ENCODE results near the gene CASP2.

Gene CASP2

DNA sequence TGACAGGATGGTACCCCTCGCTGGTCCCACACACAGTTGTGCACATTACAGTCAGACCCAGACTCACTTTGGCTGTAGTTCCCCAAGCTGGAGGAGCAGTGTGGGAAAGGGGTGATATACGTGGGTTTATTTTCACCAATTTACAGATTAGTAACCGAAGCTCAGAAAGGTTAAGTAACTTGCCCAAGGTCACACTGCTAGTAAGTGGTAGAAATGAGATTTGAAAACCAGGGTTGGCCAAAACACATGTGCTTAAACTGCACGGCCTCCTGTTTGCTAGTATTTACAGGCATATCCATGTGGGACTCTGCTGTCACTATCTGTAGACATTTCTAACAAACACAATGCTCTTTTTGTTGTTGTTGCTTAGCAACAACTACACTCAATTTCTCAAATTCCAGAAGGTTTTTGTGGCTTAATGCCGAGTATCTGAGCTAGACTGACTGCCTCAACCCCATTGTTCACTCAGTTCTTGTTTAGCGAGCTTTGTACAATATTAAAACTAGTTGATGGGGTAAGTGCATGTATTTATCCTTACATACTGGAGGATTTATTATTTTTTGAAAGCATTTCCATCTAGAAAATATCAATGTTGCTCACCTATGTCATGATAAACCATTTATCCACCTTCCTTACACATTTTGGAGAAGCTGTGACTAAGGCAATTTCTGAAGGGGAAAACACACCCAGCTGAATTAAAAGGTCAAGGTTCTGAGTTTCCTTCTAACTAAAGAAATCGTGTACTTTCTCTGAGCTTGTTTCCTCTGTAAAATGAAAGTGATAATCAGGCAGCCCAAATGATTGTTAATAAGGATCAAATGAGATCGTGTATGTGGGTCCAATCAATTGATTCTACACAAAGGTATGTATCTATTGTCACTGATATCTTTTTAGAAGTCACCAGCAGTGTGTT is 8.7 kb upstream of the CASP2 start:
- no peak overlapping the region for H3K4me3 ChIP-seq (ENCODE audit: low read depth, low read length)
- no peak for TF ChIP-seq CTCF (IDR thresholded peaks at IDR 0.05; ENCODE audit: low read depth, low read length, missing control alignments)

GRCh38 chr7:143280160-143280559 is 8.0 kb upstream of the CASP2 start:
- in situ Hi-C loops (cut with HindIII; ENCODE audit: low sequenced_read_pairs): no loop called here
- no peak for DNase-seq (ENCODE audit: low read depth)
- TF ChIP-seq CTCF (IDR thresholded peaks at IDR 0.05; ENCODE audit: low read depth, low read length, missing control alignments): no peak
- no peak overlapping the region for H3K4me3 ChIP-seq (ENCODE audit: low read depth, low read length)

More for the DNA sequence above, 8.7 kb upstream of the CASP2 start:
- DNase-seq (ENCODE audit: low read depth): peak; percentile 71
- in situ Hi-C loops (cut with HindIII; ENCODE audit: low sequenced_read_pairs): no loop called here

DNA sequence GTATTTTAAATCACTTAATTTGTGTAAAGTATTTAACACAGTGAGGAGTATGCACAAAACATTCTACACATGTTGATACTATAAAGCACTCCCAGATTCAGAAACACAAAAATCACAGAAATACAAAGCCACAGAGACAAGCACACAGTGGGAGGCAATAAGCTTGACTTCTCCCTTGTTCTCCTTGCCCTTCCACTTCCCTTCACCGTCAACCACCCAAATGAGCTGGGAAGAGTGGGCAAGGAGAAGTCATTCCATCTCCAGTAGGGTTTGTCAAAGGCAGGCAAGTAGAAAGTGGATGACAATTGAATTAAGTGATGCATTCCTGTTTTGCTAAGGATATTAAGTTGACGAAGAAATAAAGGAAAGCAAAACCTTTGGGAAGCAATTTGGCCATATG is 7.6 kb upstream of the CASP2 start:
- no peak for TF ChIP-seq CTCF (IDR thresholded peaks at IDR 0.05; ENCODE audit: low read depth, low read length, missing control alignments)
- DNase-seq (ENCODE audit: low read depth): no peak
- no peak overlapping the region for H3K4me3 ChIP-seq (ENCODE audit: low read depth, low read length)
- in situ Hi-C loops (cut with HindIII; ENCODE audit: low sequenced_read_pairs): no loop called here

GRCh38 chr7:143281529-143281928 is 6.6 kb upstream of the CASP2 start:
- in situ Hi-C loops (cut with HindIII; ENCODE audit: low sequenced_read_pairs): no loop called here
- no peak overlapping the region for H3K4me3 ChIP-seq (ENCODE audit: low read depth, low read length)
- no peak for DNase-seq (ENCODE audit: low read depth)
- no peak for TF ChIP-seq CTCF (IDR thresholded peaks at IDR 0.05; ENCODE audit: low read depth, low read length, missing control alignments)

DNA sequence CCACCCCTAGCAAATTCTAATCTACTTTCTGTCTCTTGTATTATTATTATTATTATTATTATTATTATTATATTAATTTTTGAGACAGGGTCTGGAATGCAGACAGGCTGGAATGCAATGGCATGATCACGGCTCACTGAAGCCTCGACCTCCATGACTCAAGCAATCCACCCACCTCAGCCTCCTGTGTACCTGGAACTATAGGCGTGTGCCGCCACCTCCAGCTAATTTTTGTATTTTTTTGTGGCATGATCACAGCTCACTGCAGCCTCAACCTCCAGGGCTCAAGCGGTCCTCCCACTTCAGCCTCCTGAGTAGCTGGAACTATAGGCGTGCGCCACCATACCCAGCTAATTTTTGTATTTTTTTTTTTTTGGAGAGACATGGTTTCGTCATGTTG is 6.0 kb upstream of the CASP2 start:
- no peak for TF ChIP-seq CTCF (IDR thresholded peaks at IDR 0.05; ENCODE audit: low read depth, low read length, missing control alignments)
- no peak overlapping the region for H3K4me3 ChIP-seq (ENCODE audit: low read depth, low read length)
- no peak for DNase-seq (ENCODE audit: low read depth)
- in situ Hi-C loops (cut with HindIII; ENCODE audit: low sequenced_read_pairs): no loop called here

DNA sequence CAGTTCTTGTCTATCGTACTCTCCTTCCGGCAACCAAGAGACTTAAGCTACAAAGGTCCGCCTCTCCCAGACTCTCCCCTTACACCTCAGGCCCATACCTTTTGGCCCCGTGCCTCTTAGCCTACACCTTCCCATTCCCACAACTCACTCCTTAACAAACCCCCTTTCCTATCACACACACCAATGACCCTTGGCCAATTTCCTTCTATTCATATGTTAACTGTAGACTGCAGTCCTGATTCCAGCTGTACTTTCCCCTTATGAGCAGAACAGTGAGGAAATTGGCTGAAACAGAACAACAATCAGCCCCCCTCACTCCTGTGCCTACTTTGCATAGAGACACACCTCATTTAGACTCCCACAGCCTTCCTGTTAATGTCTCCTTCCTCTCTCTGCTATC is 4.8 kb upstream of the CASP2 start:
- no peak for DNase-seq (ENCODE audit: low read depth)
- H3K4me3 ChIP-seq (ENCODE audit: low read depth, low read length): no peak overlapping the region
- no peak for TF ChIP-seq CTCF (IDR thresholded peaks at IDR 0.05; ENCODE audit: low read depth, low read length, missing control alignments)
- in situ Hi-C loops (cut with HindIII; ENCODE audit: low sequenced_read_pairs): no loop called here
